ENCODE measurements around the gene ENAH. TPM values are rescaled to one million over a fixed set of nuclear protein-coding genes. Genes with fewer than 3 reads are reported as not detected.

The ENAH gene
- total and polyA plus RNA-seq, 2 experiments from 2014 or later: 109 to 184 TPM

GRCh38 chr1:225645194-225645895 lies 7.6 kb downstream of the ENAH start:
- H3K27ac ChIP-seq (ENCODE audit: low read depth): no peak overlapping the region
- no peak overlapping the region for H3K4me2 ChIP-seq
- H3K4me1 ChIP-seq (ENCODE audit: insufficient read depth): peaks cover 44% of the 10 kb centered on the region
- TF ChIP-seq NANOG (IDR thresholded peaks at IDR 0.05; ENCODE audit: borderline replicate concordance) (no peak), JUNB (IDR thresholded peaks at IDR 0.05; ENCODE audit: unreplicated experiment) (no peak), POLR2AphosphoS5 (IDR thresholded peaks at IDR 0.05; ENCODE audit: low read depth) (no peak), ZNF331 (CRISPR knock-in tag; IDR thresholded peaks at IDR 0.05; ENCODE audit: low read depth) (no peak), ZNF114 (CRISPR knock-in tag; IDR thresholded peaks at IDR 0.05) (no peak), ETS1 (IDR thresholded peaks at IDR 0.05) (no peak), EZH2 (IDR thresholded peaks at IDR 0.05; ENCODE audit: low read depth, unreplicated experiment) (no peak), STAT1 (IDR thresholded peaks at IDR 0.05; ENCODE audit: unreplicated experiment) (no peak), EZH2phosphoT487 (IDR thresholded peaks at IDR 0.05; ENCODE audit: unreplicated experiment) (no peak)
- H3K27me3 Mint-ChIP-seq (ENCODE audit: insufficient read depth, low read depth, poor library complexity): peaks cover 2% of the 10 kb centered on the region
- DNase-seq (ENCODE audit: low spot score) (no peak), ATAC-seq (no peak)
- no peaks in the 10 kb centered on the region for H3K9me3 Mint-ChIP-seq
- no peak overlapping the region for H3K4me3 Mint-ChIP-seq
- peaks cover 79% of the 10 kb centered on the region for H4K20me1 ChIP-seq (replicated peaks; ENCODE audit: insufficient read depth)
- peaks cover 100% of the 10 kb centered on the region for H3K79me2 ChIP-seq (replicated peaks; ENCODE audit: insufficient read depth)
- H3K4me1 Mint-ChIP-seq: peaks cover 41% of the 10 kb centered on the region; the same call in 2 of the 3 replicates
- H3K36me3 ChIP-seq (ENCODE audit: insufficient read depth): no peaks in the 10 kb centered on the region
- peaks cover 44% of the 10 kb centered on the region; the same call in 2 of the 3 replicates for H3K36me3 Mint-ChIP-seq (ENCODE audit: low read depth)
- H3K9me2 ChIP-seq (ENCODE audit: insufficient read depth): no peaks in the 10 kb centered on the region
- H3K4me3 ChIP-seq: no peak overlapping the region
- H3K27ac Mint-ChIP-seq: no peak overlapping the region
- H2AFZ ChIP-seq: no peak overlapping the region
- H3F3A ChIP-seq (replicated peaks; ENCODE audit: low read depth): no peaks in the 10 kb centered on the region
- H3K27me3 ChIP-seq (ENCODE audit: insufficient read depth): no peaks in the 10 kb centered on the region

GRCh38 chr1:225644666-225645065 lies 8.3 kb downstream of the ENAH start:
- H3K27me3 ChIP-seq (ENCODE audit: insufficient read depth): no peaks in the 10 kb centered on the region
- Mint-ChIP-seq H3K27ac (no peak overlapping the region), H3K9me3 (no peaks in the 10 kb centered on the region), H3K27me3 (ENCODE audit: insufficient read depth, low read depth, poor library complexity) (peaks cover 2% of the 10 kb centered on the region), H3K4me1 (peaks cover 36% of the 10 kb centered on the region; the same call in 2 of the 3 replicates), H3K36me3 (ENCODE audit: low read depth) (peaks cover 46% of the 10 kb centered on the region), H3K4me3 (no peak overlapping the region)
- no peak overlapping the region for H3K27ac ChIP-seq (ENCODE audit: low read depth)
- H3F3A ChIP-seq (replicated peaks; ENCODE audit: low read depth): no peaks in the 10 kb centered on the region
- peaks cover 77% of the 10 kb centered on the region for H4K20me1 ChIP-seq (replicated peaks; ENCODE audit: insufficient read depth)
- H3K4me2 ChIP-seq: no peak overlapping the region
- ATAC-seq: no peak
- H3K36me3 ChIP-seq (ENCODE audit: insufficient read depth): no peaks in the 10 kb centered on the region
- H3K79me2 ChIP-seq (replicated peaks; ENCODE audit: insufficient read depth): peaks cover 100% of the 10 kb centered on the region
- peaks cover 38% of the 10 kb centered on the region for H3K4me1 ChIP-seq (ENCODE audit: insufficient read depth)
- no peak overlapping the region for H2AFZ ChIP-seq
- DNase-seq (ENCODE audit: low spot score): no peak
- no peak overlapping the region for H3K4me3 ChIP-seq
- H3K9me2 ChIP-seq (ENCODE audit: insufficient read depth): no peaks in the 10 kb centered on the region
- no peak for TF ChIP-seq STAT1 (IDR thresholded peaks at IDR 0.05; ENCODE audit: unreplicated experiment)
- no peak for TF ChIP-seq CREB1 (CRISPR knock-in tag; IDR thresholded peaks at IDR 0.05; ENCODE audit: low read depth)
- no peak for TF ChIP-seq JUNB (IDR thresholded peaks at IDR 0.05; ENCODE audit: unreplicated experiment)
- TF ChIP-seq EZH2 (IDR thresholded peaks at IDR 0.05; ENCODE audit: low read depth, unreplicated experiment): no peak
- TF ChIP-seq ZNF331 (CRISPR knock-in tag; IDR thresholded peaks at IDR 0.05; ENCODE audit: low read depth): no peak
- no peak for TF ChIP-seq CTCF (conservative IDR thresholded peaks at IDR 0.05; ENCODE audit: low read depth in 2 of 2)
- no peak for TF ChIP-seq NANOG (IDR thresholded peaks at IDR 0.05; ENCODE audit: borderline replicate concordance)
- TF ChIP-seq EZH2phosphoT487 (IDR thresholded peaks at IDR 0.05; ENCODE audit: unreplicated experiment): no peak
- TF ChIP-seq REST (IDR thresholded peaks at IDR 0.05; ENCODE audit: unreplicated experiment): no peak
- TF ChIP-seq POLR2AphosphoS5 (IDR thresholded peaks at IDR 0.05; ENCODE audit: low read depth): no peak
- no peak for TF ChIP-seq ZNF114 (CRISPR knock-in tag; IDR thresholded peaks at IDR 0.05)
